NCI-H524 (cell line): ENCODE results near the gene PRG3.
"Not testable (repeated sequence)": the region's sequence is repeated elsewhere in the genome, so short reads cannot be mapped to it uniquely, and the experiment has no call there.

Experiments used
- DNase-seq, 2 experiments: peaks; one replicate each; lab custom pipeline; 2025; lab: John Stamatoyannopoulos, UW

The PRG3 gene

DNA sequence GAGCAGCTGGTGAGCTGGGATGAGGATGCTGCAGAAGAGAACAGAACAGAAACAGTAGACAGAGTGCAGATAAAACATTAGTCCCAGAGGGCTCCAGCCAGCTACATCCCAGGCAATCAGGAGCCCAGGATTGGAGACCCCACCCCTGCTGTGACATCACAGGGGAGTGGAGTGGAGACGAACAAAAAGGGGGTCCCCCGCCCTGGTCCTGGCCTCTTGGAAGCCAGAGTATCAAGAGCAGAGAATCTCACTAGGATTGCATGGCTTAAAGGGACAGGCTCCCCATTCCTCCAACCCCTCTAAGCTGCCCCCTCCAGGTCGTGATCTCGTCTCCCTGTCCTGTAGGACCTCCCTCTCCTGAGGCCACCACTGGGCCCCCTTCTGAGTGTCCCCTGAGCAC lies 42.8 kb downstream of the PRG3 start, which contains the start of gene P2RX3:
TSS of gene P2RX3 (plus strand) at position 211 of the 400 bp plus-strand sequence. CDS start 199 bp downstream, outside the sequence.
- peak; percentile 71 to 87 for DNase-seq

DNA sequence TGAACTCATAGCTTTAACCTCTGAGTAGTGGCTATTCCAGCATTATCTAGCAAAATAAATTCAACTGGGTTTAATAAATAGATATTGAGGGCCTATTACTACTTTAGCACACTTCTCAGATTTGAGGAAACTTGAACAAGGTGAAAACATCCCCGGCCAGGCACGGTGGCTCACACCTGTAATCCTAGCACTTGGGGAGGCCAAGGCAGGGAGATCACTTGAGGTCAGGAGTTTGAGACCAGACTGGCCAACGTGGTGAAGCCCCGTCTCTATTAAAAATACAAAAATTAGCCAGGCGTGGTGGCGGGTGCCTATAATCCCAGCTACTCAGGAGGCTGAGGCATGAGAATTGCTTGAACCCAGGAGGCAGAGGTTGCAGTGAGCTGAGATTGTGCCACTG lies 44.1 kb downstream of the PRG3 start:
- DNase-seq, result not testable (repeated sequence)

DNA sequence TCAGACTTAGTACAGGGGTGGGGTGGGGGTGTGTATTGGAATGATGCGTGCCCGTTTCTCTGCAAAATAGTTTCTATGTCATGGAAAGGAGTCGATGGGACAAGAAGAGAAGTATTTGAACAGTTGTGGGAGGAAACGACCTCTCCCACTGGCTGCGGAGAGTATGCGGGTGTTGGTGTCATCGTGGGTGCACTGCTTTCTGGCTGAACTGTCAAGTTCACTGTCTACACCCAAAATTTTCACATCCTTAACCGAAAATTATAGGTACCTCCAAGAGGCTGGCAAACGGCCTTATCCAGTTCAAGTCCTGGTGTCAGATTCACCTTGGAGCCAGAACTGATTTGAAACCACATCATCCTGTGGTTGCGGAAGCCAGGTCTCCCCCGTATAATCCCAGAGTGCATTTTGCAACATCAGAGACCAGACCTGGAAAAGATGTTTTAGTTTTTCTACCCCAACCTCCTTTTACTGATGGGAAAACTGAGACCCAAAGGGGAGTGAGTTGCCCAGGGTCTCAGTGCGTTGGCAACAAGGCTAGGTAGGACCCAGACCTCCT lies 44.8 kb downstream of the PRG3 start:
- DNase-seq, result no peak

DNA sequence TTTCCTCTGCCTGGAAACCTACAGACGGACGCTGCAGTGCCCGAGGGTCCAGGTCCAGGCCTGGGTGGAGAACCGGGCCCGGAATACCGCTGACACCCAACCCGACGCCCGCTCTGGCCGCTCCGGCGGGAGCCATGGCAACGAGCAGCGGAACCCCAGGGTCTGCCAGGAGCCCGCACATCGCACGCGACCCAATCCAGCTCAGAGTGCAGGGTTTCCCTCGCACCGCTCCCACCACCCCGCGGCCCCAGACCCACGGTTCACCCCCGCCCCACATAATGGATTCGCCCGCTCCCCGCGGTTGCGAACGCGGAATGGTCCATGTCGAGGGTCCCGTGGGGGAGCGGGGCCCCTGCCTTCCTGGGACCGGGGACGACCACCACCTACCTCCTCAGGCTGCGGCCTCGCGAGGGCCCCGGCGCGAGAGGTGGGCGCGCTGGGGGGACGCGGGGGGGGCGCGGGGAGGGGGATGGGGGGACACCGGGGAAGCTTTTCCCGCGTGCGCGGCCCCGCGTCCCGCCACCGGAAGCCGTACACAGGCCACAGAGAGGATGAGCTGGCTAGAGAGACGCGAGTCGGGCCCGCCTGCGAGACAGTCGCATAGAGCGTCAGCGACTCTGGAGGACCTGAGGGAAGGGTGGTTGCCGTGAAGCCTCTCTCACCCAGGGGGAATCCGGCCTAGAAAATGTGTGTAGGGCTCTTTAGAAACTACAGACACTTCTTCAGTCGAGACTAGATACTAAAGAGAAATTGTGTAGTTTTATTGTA lies 45.4 kb downstream of the PRG3 start, which contains the start of gene SSRP1:
TSS of gene SSRP1 (minus strand) at position 550 of the 768 bp plus-strand sequence. CDS start 771 bp downstream, outside the sequence.
- DNase-seq, result peak; percentile 72 to 87

DNA sequence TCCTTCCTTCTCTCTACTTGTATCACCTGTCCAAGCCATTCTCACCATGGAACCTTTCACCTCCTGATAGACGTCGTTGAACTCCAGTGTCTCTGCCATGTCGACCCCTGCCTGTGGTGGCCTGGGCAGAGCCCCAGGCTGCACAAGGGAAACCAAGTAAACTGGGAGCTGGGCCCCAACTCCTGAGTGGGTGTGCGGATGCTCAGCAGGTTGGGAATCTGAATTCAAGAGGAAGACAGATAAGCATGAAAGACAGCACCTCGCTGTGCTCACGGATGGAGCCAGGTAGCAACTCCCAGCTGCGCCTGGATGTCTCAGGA lies 46.0 kb downstream of the PRG3 start:
- DNase-seq, result no peak

DNA sequence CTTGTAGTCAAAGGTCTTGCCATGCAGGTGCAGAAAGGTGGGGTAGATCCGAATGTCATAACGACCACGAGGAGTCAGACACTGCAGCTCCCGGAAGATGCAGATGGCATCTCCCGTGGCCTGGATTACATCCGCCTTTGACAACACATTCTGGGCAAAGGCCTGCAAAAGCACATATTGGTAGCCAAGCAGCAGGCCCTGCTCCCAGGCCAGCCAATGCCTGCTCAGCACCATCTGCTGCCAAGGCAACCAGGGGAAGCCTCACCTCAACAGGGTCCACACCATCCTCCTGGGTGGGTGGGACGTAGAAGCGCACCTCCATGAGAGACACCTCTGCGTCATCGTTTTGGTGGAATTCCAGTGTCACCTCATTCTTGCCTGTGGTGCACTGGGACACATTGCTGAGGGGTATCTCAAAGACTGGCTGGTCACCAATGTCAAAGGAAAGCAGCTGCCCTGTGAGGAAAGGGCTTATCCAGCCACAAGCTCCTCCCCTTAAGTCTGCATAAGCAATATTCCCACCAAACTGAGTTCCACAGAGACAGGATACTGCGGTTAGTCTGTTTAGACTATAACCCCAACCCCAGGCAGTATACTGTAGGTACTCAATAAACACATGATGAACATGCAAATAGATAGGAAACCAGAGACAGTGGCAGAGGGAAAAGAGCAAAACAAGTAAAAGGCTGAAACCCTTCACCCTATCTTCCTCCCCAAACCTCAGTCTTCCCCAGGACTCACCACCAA lies 48.1 kb downstream of the PRG3 start:
- DNase-seq, result no peak

DNA sequence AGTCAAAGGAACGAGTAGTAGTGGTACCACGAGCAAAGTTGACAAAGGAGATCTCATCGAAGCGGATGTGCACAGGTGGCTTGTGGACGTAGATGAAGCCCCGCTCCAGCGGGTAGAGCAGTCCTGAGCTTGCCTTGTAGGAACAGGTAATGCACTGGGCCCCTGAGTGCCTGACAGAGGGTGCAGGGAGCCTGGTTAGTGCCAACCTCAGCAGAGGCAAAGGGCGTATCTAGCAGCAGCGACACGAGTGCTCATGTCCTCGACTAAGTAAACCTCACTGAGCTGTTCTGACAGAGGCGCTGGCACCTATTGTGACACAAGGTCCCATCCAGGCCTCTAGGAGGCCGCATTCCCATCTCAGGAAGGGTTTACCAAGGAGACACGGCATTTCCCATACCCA lies 49.2 kb downstream of the PRG3 start:
- DNase-seq, result no peak

DNA sequence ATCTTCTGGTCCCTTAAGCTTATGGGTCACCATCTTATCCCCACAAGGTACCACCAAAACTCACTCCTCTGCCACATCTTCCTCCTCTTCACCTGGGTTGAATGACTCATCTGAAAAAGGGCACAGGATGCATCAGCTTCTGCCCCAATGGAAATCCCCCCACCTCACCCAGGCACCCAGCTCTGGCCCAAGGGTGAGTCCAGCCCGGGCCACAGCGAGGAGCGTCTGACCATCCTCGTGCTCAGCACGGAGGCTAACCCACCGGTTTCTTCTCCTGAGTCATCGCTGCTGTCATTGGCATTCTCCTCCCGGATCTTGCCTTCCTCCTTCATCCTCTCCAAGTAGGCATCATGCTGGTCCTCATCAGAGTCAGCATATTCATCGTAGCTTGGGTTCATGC lies 50.9 kb downstream of the PRG3 start:
- DNase-seq, result no peak

DNA sequence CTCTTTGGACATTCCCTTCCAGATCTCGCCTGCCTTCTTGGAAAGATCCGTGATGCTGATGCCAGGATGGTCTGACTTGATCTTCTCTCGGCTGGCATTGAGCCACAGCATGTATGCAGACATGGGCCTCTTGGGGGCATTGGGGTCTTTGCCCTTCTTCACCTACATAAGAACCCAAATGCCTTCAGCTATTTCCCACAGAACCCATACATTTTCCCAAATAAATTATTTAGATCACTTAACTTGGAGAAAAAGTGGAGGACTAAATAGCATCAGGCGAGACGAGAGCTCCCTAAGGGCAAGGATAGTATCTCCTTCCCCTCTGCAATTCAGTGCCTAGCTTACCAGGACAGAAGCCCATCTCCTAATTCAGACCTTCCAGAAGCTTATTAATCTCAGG lies 53.2 kb downstream of the PRG3 start:
- DNase-seq, result no peak
